ENCODE measurements around the gene KCTD1.

DNA sequence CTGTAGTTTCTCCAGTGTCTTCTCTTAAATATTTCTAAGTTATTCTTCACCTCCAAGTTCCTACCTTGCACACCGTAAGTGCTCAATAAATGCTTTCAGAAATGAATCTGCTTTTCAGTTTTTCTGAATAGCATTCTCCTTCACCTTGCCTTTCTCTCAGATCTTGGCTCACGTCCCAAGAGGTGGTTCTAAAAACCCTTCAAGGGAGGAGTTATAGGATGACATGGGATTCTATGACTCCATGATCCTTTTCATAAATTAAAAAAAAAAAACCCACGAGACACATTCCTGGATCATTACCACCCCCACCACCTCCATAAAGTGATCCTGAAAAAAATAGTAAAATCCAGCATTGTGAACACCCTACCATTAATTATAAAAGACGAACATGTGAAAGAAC lies 11.7 kb downstream of the KCTD1 start:
- TF ChIP-seq, protein P1, sequence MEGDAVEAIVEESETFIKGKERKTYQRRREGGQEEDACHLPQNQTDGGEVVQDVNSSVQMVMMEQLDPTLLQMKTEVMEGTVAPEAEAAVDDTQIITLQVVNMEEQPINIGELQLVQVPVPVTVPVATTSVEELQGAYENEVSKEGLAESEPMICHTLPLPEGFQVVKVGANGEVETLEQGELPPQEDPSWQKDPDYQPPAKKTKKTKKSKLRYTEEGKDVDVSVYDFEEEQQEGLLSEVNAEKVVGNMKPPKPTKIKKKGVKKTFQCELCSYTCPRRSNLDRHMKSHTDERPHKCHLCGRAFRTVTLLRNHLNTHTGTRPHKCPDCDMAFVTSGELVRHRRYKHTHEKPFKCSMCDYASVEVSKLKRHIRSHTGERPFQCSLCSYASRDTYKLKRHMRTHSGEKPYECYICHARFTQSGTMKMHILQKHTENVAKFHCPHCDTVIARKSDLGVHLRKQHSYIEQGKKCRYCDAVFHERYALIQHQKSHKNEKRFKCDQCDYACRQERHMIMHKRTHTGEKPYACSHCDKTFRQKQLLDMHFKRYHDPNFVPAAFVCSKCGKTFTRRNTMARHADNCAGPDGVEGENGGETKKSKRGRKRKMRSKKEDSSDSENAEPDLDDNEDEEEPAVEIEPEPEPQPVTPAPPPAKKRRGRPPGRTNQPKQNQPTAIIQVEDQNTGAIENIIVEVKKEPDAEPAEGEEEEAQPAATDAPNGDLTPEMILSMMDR (IDR thresholded peaks at IDR 0.05) = no peak
- no peak for TF ChIP-seq POLR2A (IDR thresholded peaks at IDR 0.05)

All from lower leg skin (tissue), 3 donors.